HG02798 (cell line): Measurements from ENCODE around the gene MAVS.

Experiments used
- ATAC-seq: cut with Tn5 transposase; IDR thresholded peaks from one replicate; pipeline ENCODE4 v1.9.1; 2021; ENCODE audit warnings: mild to moderate bottlenecking; ENCODE audit not compliant: unreplicated experiment, poor library complexity

MAVS gene

DNA sequence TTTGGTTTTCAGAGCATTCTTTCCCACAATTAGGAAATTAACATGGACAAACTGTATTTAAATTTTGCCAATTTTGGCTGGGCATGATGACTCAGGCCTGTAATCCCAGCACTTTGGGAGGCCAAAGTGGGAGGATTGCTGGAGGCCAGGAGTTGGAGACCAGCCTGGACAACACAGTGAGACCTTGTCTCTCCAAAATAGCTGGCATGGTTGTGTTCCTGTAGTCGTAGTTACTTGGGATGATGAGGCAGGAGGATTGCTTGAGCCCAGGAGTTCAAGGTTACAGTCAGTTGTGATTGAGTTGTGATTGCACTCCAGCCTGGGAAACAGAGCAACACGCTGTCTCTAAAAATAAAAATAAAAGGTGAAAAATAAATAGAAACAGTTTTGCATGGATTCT lies 57.6 kb downstream of the MAVS start:
- ATAC-seq, result no peak

DNA sequence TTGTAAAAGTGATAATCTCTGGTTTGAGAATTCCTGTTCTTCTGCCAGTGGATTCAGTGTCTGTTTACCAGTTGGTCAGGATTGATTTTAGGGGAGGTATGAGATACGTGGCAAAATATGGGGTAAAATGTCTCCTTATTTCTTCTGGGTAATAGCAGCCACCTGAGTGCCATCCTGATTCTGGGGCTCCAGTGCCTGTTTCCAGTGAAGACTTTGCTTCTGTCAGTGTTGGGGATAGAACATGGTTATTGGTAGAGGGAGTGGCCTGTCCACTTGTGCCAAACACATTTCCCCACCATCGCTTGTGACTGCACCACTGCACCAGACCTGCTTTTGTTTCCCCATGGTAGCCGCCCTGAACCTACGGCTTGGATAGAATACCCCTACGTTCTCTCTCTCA lies 58.2 kb downstream of the MAVS start:
- ATAC-seq, result no peak

DNA sequence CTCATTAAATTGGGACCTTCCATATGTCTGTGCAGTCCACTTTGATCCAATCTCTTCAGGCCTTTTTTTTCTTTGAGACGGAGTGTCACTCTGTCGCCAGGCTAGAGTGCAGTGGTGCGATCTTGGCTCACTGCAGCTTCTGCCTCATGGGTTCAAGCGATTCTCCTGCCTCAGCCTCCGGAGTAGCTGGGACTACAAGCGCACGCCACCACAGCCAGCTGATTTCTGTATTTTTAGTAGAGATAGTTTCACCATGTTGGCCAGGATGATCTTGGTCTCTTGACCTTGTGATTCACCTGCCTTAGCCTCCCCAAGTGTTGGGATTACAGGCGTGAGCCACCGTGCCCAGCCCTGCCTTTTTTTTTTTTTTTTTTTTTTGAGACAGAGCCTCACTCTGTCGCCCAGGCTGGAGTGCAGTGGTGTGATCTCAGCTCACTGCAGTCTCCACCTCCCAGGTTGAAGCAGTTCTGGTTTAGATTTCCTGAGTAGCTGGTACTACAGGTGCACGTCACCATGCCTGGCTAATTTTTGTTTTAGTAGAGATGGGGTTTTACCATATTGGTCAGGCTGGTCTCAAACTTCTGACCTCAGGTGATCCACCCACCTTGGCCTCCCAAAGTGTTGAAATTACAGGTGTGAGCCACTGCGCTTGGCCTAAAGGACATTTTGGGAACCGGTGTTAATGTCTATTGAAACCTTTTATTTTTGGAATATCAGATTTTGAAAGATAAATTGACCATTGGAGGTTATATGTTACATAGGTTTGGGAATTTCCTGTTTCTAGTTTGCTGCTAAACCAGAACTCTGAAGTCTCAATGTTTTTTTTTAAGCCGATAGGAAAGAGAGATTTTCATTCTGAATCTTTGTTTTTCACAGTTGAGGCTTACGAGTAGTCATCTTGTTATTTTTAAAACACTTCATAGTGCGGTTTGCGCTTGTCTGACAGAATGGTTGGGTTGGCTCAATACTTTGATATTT lies 60.4 kb downstream of the MAVS start:
- peak; percentile 87 for ATAC-seq

DNA sequence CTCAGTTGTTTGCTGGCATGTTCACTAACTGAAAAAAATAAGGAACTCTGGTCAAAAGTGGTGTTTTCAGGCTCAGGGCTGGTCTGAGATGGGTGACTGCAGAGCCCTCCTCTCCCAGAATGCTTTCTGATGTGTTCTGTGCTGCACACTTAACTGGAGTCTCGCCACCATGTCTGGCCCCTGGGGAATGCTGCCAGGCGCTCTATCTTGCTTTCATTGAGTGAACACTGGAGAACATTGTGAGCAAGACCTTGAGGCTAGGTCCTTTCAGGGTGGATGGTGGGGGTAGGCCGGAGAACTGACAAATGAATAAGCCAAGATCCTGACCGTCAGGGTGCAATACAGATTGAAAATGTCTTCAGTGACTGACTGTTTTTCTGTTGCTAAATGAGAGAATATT lies 62.0 kb downstream of the MAVS start:
- no peak for ATAC-seq

DNA sequence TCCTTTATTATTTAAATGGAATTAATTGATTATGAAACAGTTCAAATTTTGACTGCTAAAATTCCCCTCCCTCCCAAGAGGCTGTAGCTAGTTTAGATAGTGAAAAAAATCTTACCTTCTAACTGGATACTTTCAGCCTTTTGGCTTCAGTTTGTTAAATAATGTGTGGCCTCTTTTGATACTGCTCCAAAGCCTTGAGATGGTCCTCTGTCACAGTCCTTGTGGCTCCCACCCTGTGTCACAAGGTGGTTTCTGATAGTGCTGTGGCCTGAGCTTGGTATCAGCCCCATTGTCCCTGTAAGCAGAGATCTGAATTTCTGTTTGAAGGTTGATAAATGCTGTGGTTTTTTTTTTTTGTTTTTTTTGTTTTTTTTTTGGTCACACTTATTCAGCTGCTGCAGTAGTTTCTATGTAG lies 63.3 kb downstream of the MAVS start:
- no peak for ATAC-seq

DNA sequence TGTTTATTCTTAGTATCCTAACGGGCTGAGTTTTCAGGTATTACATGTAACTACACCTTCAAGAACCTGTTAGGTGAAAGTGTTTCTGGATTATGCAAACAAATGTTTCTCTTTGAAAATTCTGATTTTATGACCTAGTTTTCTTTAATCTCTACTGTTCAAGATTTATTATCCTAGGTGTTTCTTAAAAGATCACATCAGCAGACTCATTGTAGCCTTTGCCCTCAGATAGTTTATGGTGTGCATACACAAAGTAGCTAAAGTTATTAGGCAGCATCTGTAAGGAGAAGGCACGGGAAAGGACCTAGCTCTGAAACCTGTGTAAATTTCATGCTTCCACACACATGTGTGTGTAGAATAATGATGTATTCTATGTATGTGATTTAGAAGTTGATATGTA lies 64.2 kb downstream of the MAVS start:
- no peak for ATAC-seq

DNA sequence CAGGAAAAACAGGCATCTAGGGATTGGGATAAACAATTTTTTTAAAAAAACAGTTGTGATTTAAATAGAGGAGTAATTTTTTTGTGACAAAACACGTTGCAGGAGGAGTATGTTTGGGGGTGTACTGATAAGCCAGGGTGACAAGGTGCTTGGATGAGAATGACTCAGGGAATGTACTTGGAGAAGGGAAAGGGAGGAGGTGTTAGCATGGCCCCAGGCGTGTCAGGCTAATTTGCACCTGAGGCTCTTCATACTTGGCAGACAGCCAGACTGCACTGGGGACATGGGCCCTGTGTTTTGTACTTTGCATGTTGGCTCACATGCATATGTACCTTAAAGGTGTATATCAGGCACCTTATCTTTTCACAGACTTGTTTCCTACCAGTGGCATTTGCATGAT lies 65.3 kb downstream of the MAVS start:
- no peak for ATAC-seq

DNA sequence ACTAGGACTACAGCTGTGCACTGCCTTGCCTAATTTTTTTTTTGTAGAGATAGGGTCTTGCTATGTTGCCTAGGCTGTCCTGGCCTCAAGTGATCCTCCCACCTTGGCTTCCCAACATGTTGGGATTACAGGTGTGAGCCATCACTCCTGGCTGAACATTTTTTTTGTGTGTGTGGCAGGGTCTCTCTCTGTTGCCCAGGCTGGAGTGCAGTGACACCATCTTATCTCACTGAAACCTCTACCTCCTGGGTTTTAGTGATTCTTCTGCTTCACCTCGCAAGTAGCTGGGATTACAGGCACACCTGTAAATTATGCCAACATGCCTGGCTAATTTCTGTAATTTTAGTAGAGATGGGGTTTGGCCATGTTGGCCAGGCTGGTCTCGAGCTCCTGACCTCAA lies 67.8 kb downstream of the MAVS start:
- no peak for ATAC-seq

DNA sequence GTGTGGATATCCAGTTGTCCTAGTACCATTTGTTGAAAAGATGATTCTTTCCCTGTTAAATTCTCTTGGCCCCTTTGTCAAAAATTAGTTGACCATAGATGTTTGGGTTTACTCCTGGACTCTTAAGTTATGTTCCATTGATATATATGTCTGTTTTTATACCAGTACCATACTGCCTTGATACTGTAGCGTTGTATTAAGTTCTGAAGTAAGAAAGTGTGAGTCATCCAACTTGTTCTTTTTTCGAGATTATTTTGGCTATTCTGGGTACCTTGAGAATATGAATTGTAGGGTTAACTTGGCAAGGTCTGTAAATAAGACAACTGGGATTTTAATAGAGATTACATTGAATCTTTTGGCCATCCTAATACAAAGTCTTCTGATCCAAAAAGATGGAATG lies 69.1 kb downstream of the MAVS start:
- ATAC-seq, result no peak

DNA sequence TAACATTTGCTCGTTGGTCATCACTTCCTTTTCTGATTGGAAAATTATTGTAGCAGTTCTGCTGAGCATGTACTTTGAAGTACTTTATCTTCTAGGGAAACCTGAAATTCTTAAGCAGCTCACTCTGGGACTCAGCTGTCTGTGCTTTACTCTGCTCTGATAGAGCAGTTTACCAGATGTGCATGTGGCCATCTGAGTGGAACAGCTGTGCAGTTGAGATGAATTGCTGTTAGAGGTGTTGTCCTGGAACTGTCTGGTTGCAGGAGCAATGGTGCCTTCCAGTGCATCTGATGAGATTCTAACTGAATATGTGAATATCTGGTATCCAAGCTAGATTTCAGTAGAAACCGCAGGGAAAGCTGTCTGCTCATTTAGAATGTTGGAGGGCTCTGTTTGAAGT lies 69.7 kb downstream of the MAVS start:
- no peak for ATAC-seq

DNA sequence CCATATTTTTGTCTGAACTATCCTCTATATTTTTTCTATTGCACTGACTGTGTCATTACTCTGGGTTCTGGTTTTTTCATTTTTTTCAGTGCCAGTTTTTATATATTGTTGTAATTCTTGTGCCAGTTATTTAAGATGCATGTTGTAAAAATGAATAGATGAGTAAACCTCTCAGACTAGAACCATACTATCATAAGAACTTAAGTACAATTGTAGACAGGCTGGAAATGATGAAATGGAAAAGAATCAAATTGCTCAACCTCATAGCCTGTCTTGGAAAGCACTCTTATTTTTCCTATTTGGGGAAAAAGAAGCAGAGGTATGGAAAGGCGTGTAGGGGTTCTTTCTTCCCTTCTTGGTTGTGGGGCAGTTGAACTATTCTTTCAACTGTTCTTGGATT lies 72.7 kb downstream of the MAVS start:
- ATAC-seq, result no peak

DNA sequence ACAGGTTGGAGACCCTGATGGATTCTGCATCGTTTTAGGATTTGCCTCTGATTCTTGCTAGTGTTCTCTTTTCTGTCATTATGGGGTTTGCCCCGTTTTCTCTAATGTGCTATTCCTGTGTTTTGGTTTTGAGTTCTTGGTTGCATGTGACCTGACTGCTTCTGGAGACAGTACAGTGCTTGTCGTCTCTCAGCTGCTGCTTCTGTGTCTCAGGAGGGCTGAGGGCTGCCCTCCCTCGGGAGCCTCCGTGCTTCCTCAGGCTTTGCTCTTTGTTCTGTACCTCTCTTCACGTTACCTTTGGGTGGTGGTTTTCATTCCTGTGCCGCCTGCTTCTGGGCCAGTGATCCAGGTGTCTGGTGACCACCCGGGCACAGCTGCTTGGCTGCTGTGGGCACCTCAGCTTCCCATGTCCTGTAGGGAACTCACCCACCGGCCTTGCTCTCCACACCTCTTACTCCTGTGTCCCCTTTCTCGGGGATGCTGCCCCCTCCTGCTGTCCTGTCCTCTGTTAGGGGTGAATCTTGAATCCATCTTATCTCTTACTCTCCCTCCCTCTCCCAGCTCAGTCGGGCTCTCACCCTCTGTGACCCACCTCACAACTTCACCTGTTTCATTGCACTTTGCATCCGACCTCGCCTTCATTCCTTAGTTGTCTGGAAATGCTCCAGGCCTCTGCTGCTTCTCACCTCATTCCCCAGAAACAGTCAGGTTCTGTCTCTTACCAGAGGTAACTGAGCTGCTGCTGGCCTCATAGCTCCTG lies 75.8 kb downstream of the MAVS start:
- no peak for ATAC-seq

DNA sequence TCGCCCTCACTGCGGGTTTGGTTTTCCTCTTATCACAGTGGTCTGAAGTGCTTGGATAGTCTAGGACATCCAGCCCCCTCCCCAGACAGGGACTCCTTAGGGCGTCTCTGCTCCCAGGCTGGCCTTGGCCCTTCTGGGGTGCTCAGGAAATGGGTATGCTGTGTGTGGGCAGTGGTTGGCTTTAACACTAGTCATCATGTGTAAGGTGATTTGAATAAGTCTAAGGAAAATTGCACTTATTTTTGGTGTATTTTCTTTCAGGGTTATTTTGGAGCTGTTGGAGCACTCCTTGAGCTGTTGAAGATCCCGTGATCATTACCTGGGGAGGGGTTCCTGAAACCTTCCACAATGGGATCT lies 76.3 kb downstream of the MAVS start:
- no peak for ATAC-seq

DNA sequence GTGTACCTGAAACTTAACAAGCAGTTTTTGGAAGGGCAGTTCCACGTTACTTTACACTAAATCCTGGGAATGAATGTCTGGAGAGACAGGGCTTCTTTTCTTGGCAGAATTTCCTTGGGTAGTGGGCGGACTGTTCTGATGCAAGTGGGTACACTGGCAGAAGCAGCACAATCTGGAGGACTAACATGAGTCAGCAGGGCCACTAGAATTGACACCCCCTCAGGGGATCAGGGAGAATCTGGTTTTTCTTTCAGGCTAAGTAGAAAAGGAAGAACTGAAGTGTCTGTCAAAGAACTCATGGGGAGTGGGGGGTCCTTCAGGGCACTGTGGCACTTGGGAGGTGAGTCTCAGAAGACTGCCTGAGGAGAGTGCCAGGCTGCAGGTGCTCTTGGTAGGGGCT lies 77.2 kb downstream of the MAVS start:
- no peak for ATAC-seq

DNA sequence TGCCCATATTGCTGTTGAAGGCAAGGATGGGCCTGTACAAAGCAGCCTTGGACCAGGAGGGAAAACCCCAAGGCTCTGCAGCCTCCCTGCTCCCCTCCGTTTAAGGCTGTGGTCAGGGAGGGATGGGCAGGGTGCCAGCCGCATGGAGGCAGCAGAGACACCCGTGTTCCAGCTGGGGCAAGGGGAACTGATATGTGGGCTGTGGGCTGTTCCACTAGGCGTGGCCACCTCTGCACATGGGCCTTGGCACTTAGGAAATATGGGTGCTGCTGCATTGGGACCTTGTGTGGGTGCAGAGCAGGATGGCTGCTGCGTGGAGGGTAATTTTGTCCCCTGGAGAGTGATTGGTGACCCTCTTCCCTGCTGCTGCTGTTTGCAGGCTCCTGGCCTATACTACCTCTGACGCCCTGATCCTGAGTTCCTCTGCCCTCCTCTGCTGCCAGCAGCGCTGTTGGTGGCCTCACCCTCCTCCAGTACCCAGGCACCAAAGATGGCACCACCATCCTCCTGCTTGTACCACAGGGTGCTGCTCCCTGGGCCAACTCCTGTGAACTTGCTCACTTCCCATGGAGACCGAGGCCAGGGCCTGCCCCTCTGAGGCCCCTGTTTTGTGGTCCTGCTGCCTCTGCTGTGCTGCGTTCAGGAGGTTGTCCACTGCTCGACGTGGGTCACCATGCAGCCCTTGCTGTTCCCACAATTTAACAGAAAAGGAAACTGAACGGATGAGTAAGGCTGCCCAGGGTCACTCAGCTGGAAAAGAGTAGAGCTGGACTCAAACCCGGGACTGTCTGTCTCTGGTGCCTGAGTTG lies 77.9 kb downstream of the MAVS start:
- ATAC-seq, result no peak

DNA sequence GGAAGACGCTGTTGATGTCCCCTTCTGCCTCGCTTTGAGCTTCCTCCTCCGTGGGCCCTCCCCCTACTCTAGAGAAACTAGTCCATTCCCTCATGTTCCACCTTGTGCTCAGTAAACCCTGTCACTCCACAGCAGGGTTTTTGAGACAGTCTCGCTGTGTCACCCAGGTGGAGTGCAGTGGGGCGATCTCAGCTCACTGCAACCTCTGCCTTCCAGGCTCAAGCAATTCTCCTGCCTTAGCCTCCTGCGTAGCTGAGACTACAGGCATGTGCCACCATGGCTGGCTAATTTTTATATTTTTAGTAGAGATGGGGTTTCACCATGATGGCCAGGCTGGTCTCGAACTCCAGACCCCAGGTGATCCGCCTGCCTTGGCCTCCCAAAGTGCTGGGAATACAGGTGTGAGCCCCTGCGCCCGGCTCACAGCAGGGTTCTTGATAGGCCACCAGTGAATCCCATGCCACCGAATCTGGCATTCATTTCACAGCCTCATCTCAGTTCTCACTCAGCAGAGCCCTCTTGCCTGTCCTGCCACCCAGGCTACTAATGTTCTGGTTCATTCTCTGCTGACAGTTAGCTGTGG lies 78.6 kb downstream of the MAVS start:
- no peak for ATAC-seq
